ENCODE data around the gene HOXB5. TPM values are rescaled to one million over a fixed set of nuclear protein-coding genes. Genes with fewer than 3 reads are reported as not detected.
A peak's percentile ranks its signal among the peaks of the same experiment; 100 is the strongest.

HOXB5 gene
- total RNA-seq, 1 experiment from 2014 or later: 5.9 TPM

GRCh38 chr17:48592057-48592514 lies 1.5 kb downstream of the HOXB5 start:
- POLR2A ChIA-PET (ENCODE audit: low non-redundant PET): no interaction called here
- no peaks in the 10 kb centered on the region for H3K27me3 ChIP-seq (replicated peaks; ENCODE audit: insufficient read depth, low read depth, low read length, poor library complexity)
- H3K9me3 ChIP-seq (ENCODE audit: low read depth, low read length, poor library complexity, severe bottlenecking): no peaks in the 10 kb centered on the region
- CTCF ChIA-PET: interaction anchor here (1.5 kb wide), 1 partner anchor 8 kb away, joined by 3 read pairs; no protein-coding TSS in a partner anchor
- BruUV-seq (replicated peaks): no TSS peak
- H3K27ac ChIP-seq (ENCODE audit: low read depth, low read length, poor library complexity, severe bottlenecking): no peak overlapping the region
- peaks cover 12% of the 10 kb centered on the region for H3K36me3 ChIP-seq (ENCODE audit: insufficient read depth, low read length, poor library complexity, severe bottlenecking)
- intact Hi-C loops (cut with micrococcal nuclease; ENCODE audit: unreplicated experiment): no loop called here
- H3K4me1 ChIP-seq (ENCODE audit: insufficient read depth, low read length, poor library complexity, severe bottlenecking): peaks cover 48% of the 10 kb centered on the region
- no peak overlapping the region for H3K4me3 ChIP-seq (ENCODE audit: low read depth, low read length, poor library complexity, severe bottlenecking)
- TF ChIP-seq CTCF (conservative IDR thresholded peaks at IDR 0.05; ENCODE audit: low read depth, low read length) (no peak), EZH2 (IDR thresholded peaks at IDR 0.05; ENCODE audit: borderline replicate concordance, low read depth, low read length, poor library complexity, severe bottlenecking) (no peak)
- DNase-seq (ENCODE audit: low spot score): no peak

GRCh38 chr17:48591255-48592056 lies 2.1 kb downstream of the HOXB5 start:
- Histone ChIP-seq H3K4me1 (ENCODE audit: insufficient read depth, low read length, poor library complexity, severe bottlenecking) (peaks cover 49% of the 10 kb centered on the region), H3K36me3 (ENCODE audit: insufficient read depth, low read length, poor library complexity, severe bottlenecking) (peaks cover 12% of the 10 kb centered on the region), H3K4me3 (ENCODE audit: low read depth, low read length, poor library complexity, severe bottlenecking) (no peak overlapping the region), H3K27ac (ENCODE audit: low read depth, low read length, poor library complexity, severe bottlenecking) (peak overlapping the region; percentile 33), H3K27me3 (replicated peaks; ENCODE audit: insufficient read depth, low read depth, low read length, poor library complexity) (no peaks in the 10 kb centered on the region), H3K9me3 (ENCODE audit: low read depth, low read length, poor library complexity, severe bottlenecking) (no peaks in the 10 kb centered on the region)
- BruUV-seq (replicated peaks): no TSS peak
- DNase-seq (ENCODE audit: low spot score): no peak
- TF ChIP-seq EZH2 (IDR thresholded peaks at IDR 0.05; ENCODE audit: borderline replicate concordance, low read depth, low read length, poor library complexity, severe bottlenecking): no peak
- TF ChIP-seq CTCF (conservative IDR thresholded peaks at IDR 0.05; ENCODE audit: low read depth, low read length): no peak
- POLR2A ChIA-PET (ENCODE audit: low non-redundant PET): no interaction called here
- intact Hi-C loops (cut with micrococcal nuclease; ENCODE audit: unreplicated experiment): no loop called here
- CTCF ChIA-PET: no interaction called here

GRCh38 chr17:48590607-48591161 lies 2.9 kb downstream of the HOXB5 start:
- Histone ChIP-seq H3K27ac (ENCODE audit: low read depth, low read length, poor library complexity, severe bottlenecking) (peak overlapping the region; percentile 33), H3K27me3 (replicated peaks; ENCODE audit: insufficient read depth, low read depth, low read length, poor library complexity) (no peaks in the 10 kb centered on the region), H3K9me3 (ENCODE audit: low read depth, low read length, poor library complexity, severe bottlenecking) (no peaks in the 10 kb centered on the region), H3K4me1 (ENCODE audit: insufficient read depth, low read length, poor library complexity, severe bottlenecking) (peaks cover 57% of the 10 kb centered on the region), H3K4me3 (ENCODE audit: low read depth, low read length, poor library complexity, severe bottlenecking) (no peak overlapping the region), H3K36me3 (ENCODE audit: insufficient read depth, low read length, poor library complexity, severe bottlenecking) (peaks cover 9% of the 10 kb centered on the region)
- TF ChIP-seq EZH2 (IDR thresholded peaks at IDR 0.05; ENCODE audit: borderline replicate concordance, low read depth, low read length, poor library complexity, severe bottlenecking) (no peak), CTCF (conservative IDR thresholded peaks at IDR 0.05; ENCODE audit: low read depth, low read length) (no peak)
- no TSS peak for BruUV-seq (replicated peaks)
- intact Hi-C loops (cut with micrococcal nuclease; ENCODE audit: unreplicated experiment): no loop called here
- no peak for DNase-seq (ENCODE audit: low spot score)
- ChIA-PET POLR2A (ENCODE audit: low non-redundant PET) (interaction anchor here (0.6 kb wide), 1 partner anchor 239 kb away, joined by 3 read pairs; no protein-coding TSS in a partner anchor), CTCF (no interaction called here)
